HG03159 (cell line): Measurements from ENCODE around the gene IQCM.

Source experiments
- ATAC-seq: cut with Tn5 transposase; IDR thresholded peaks from one replicate; pipeline ENCODE4 v1.9.1; 2021; ENCODE audit warnings: mild to moderate bottlenecking, moderate library complexity; ENCODE audit not compliant: unreplicated experiment

The IQCM gene

GRCh38 chr4:149815743-149816142 is at the start of gene IQCM:
IQCM (minus strand) TSS chr4:149815843; CDS start chr4:149742691, 73,152 bp downstream.
- ATAC-seq, result no peak

- ATAC-seq, result no peak
Observed at GRCh38 chr4:149857446-149857845, 41.8 kb upstream of the IQCM start.

GRCh38 chr4:149845743-149846142 is 30.1 kb upstream of the IQCM start:
- no peak for ATAC-seq

GRCh38 chr4:149841686-149842085 is 26.0 kb upstream of the IQCM start:
- ATAC-seq, result no peak

- no peak for ATAC-seq
Observed at GRCh38 chr4:149838036-149838435, 22.4 kb upstream of the IQCM start.

GRCh38 chr4:149836546-149836945 is 20.9 kb upstream of the IQCM start:
- no peak for ATAC-seq

- ATAC-seq, result no peak
Observed at GRCh38 chr4:149835280-149835679, 19.6 kb upstream of the IQCM start.

- ATAC-seq, result no peak
Observed at GRCh38 chr4:149831656-149832208, 16.1 kb upstream of the IQCM start.

- ATAC-seq, result no peak
Observed at GRCh38 chr4:149830823-149831222, 15.2 kb upstream of the IQCM start.

GRCh38 chr4:149825336-149825735 is 9.7 kb upstream of the IQCM start:
- no peak for ATAC-seq

GRCh38 chr4:149823769-149824221 is 8.2 kb upstream of the IQCM start:
- ATAC-seq, result no peak

- no peak for ATAC-seq
Observed at GRCh38 chr4:149801416-149801815, 14.2 kb downstream of the IQCM start.

GRCh38 chr4:149799546-149799945 is 16.1 kb downstream of the IQCM start:
- no peak for ATAC-seq

GRCh38 chr4:149796381-149796780 is 19.3 kb downstream of the IQCM start:
- no peak for ATAC-seq

- ATAC-seq, result no peak
Observed at GRCh38 chr4:149795256-149795655, 20.4 kb downstream of the IQCM start.

- ATAC-seq, result no peak
Observed at GRCh38 chr4:149794352-149794751, 21.3 kb downstream of the IQCM start.

- no peak for ATAC-seq
Observed at GRCh38 chr4:149793459-149793858, 22.2 kb downstream of the IQCM start.

GRCh38 chr4:149791851-149792250 is 23.8 kb downstream of the IQCM start:
- no peak for ATAC-seq

GRCh38 chr4:149790172-149790907 is 25.3 kb downstream of the IQCM start:
- no peak for ATAC-seq

- ATAC-seq, result no peak
Observed at GRCh38 chr4:149788300-149788699, 27.3 kb downstream of the IQCM start.

- no peak for ATAC-seq
Observed at GRCh38 chr4:149785696-149786431, 29.8 kb downstream of the IQCM start.

GRCh38 chr4:149784018-149784417 is 31.6 kb downstream of the IQCM start:
- ATAC-seq, result no peak
